ENCODE data around the gene NUDT17. TPM values are rescaled to one million over a fixed set of nuclear protein-coding genes. Genes with fewer than 3 reads are reported as not detected.

Gene NUDT17
- total RNA-seq, 1 experiment from 2014 or later = 4.0 TPM

DNA sequence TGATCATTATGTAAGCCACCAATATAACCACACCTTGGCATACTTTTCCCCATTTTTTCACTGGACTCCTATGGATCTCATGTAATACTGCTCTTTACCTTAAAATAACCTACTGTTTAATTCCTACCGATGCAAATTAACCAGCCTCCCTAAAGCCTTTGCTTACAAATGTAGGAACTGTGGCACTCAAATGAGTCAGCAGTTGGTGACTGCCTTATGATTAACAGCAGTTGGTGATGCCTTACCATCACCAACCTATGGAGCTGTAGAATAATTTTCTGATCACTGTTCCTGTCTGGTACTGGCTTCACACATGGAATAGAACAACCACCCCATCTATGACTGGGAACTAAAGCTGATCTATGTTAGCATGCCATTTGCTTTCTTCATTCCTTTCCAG is 7.8 kb upstream of the NUDT17 start:
- H3K18ac ChIP-seq (ENCODE audit: insufficient read length, low read depth, low read length) = no peak overlapping the region
- no peaks in the 10 kb centered on the region for H4K20me1 ChIP-seq (ENCODE audit: control insufficient read depth, insufficient read depth, insufficient read length)
- H3K4ac ChIP-seq (ENCODE audit: low read depth, low read length) = no peak overlapping the region
- no peak overlapping the region for H4K5ac ChIP-seq (ENCODE audit: insufficient read length, low read depth, low read length)
- H4K91ac ChIP-seq (ENCODE audit: insufficient read length, low read depth, low read length) = no peak overlapping the region
- no peaks in the 10 kb centered on the region for H3K9me3 ChIP-seq (ENCODE audit: control insufficient read depth, low read depth, low read length)
- WGBS (ENCODE audit: extremely low coverage, insufficient read length, low lambda C conversion rate) = no CpG with 5 or more reads among the region's 1 CpG
- H3K9ac ChIP-seq (ENCODE audit: extremely low read depth, insufficient read length, low read length) = no peak overlapping the region
- H3K56ac ChIP-seq (ENCODE audit: insufficient read length, low read depth, low read length) = no peak overlapping the region
- no peak overlapping the region for H3K4me2 ChIP-seq (ENCODE audit: insufficient read depth, insufficient read length, low read length)
- Mint-ChIP-seq H3K27ac (no peak overlapping the region), H3K9me3 (no peaks in the 10 kb centered on the region), H3K36me3 (ENCODE audit: insufficient read depth in 1 of 3, low read depth in 3 of 3) (peaks cover 30 to 87% (median 65%) of the 10 kb centered on the region in 3 experiments), H3K4me1 (no peaks in the 10 kb centered on the region), H3K27me3 (ENCODE audit: low read depth) (no peaks in the 10 kb centered on the region), H3K4me3 (no peak overlapping the region)
- H2BK120ac ChIP-seq (ENCODE audit: low read depth, low read length, poor library complexity, severe bottlenecking) = no peak overlapping the region
- no peak overlapping the region for H2BK12ac ChIP-seq (ENCODE audit: insufficient read length, low read depth, low read length)
- H3K27me3 ChIP-seq (ENCODE audit: insufficient read depth, low read length) = no peaks in the 10 kb centered on the region
- no peaks in the 10 kb centered on the region for H3K79me2 ChIP-seq (ENCODE audit: insufficient read depth, low read length)
- H3K23ac ChIP-seq (ENCODE audit: insufficient read length, low read depth, low read length) = no peak overlapping the region
- no peak overlapping the region for H3T11ph ChIP-seq (ENCODE audit: low read length)
- H2AK5ac ChIP-seq (ENCODE audit: insufficient read length, low read length) = no peak overlapping the region
- H4K8ac ChIP-seq (replicated peaks; ENCODE audit: insufficient read length, low read depth, low read length) = no peak overlapping the region
- TF ChIP-seq, protein P1, sequence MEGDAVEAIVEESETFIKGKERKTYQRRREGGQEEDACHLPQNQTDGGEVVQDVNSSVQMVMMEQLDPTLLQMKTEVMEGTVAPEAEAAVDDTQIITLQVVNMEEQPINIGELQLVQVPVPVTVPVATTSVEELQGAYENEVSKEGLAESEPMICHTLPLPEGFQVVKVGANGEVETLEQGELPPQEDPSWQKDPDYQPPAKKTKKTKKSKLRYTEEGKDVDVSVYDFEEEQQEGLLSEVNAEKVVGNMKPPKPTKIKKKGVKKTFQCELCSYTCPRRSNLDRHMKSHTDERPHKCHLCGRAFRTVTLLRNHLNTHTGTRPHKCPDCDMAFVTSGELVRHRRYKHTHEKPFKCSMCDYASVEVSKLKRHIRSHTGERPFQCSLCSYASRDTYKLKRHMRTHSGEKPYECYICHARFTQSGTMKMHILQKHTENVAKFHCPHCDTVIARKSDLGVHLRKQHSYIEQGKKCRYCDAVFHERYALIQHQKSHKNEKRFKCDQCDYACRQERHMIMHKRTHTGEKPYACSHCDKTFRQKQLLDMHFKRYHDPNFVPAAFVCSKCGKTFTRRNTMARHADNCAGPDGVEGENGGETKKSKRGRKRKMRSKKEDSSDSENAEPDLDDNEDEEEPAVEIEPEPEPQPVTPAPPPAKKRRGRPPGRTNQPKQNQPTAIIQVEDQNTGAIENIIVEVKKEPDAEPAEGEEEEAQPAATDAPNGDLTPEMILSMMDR (conservative IDR thresholded peaks at IDR 0.05) = no peak
- no peak overlapping the region for H2AFZ ChIP-seq (ENCODE audit: low read length)
- no peak overlapping the region for H2BK5ac ChIP-seq (ENCODE audit: insufficient read length, low read length)
- H2BK20ac ChIP-seq (ENCODE audit: low read depth, low read length, poor library complexity, severe bottlenecking) = no peak overlapping the region
- no peak overlapping the region for H2BK15ac ChIP-seq (ENCODE audit: low read depth, low read length)
- no peaks in the 10 kb centered on the region for H3K4me1 ChIP-seq (ENCODE audit: insufficient read depth, low read length)
- no peak overlapping the region for H3K27ac ChIP-seq (ENCODE audit: insufficient read length, low read depth, low read length)
- H3K14ac ChIP-seq (ENCODE audit: insufficient read depth, low read length) = no peak overlapping the region
- H3K79me1 ChIP-seq (ENCODE audit: insufficient read depth, low read depth, low read length, poor library complexity, severe bottlenecking) = no peaks in the 10 kb centered on the region
- no peak for DNase-seq
- H3K23me2 ChIP-seq (ENCODE audit: insufficient read length, low read depth, low read length, poor library complexity, severe bottlenecking) = no peaks in the 10 kb centered on the region
